ENCODE measurements around the gene SIRPD.

SIRPD gene

DNA sequence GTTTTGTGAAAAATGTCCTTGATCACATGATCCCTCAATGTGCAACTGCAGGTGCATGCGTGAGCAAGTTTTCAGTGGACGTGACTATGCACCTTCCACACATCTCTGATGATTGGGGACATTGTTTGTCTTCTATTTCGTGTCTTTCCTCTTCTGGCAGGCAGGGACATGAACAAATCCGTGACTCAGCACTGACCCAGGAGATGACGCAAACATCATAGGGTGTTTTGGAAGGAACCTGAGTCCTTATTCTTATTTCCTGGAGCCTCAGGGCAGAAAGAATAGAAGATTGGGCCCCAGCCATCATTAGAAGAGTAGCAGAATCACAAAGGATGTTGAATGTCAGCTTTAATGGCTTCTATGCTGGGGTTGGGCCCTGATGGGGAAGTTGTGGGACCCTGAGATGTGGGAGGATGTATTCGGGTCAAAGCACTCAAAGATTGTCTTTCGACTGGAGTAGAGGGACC lies 11.9 kb upstream of the SIRPD start:
- no peaks in the 10 kb centered on the region for H3K36me3 ChIP-seq (ENCODE audit: control insufficient read depth, low read depth, low read length)
- H3K27me3 ChIP-seq (ENCODE audit: control insufficient read depth, insufficient read depth, low read length) = no peaks in the 10 kb centered on the region
- H3K4me1 ChIP-seq (ENCODE audit: control insufficient read depth, low read depth, low read length) = no peaks in the 10 kb centered on the region
- no peaks in the 10 kb centered on the region for H3K9me3 ChIP-seq (ENCODE audit: control insufficient read depth, low read depth, low read length)
- H3K27ac ChIP-seq (ENCODE audit: low read length) = no peak overlapping the region
- no peak overlapping the region for H3K9ac ChIP-seq (ENCODE audit: low read length)
- no peak overlapping the region for H3K4me3 ChIP-seq (ENCODE audit: low read length)

- Histone ChIP-seq H3K9ac (ENCODE audit: low read length) (no peak overlapping the region), H3K27ac (ENCODE audit: low read length) (no peak overlapping the region), H3K4me1 (ENCODE audit: control insufficient read depth, low read depth, low read length) (no peaks in the 10 kb centered on the region), H3K27me3 (ENCODE audit: control insufficient read depth, insufficient read depth, low read length) (no peaks in the 10 kb centered on the region), H3K9me3 (ENCODE audit: control insufficient read depth, low read depth, low read length) (no peaks in the 10 kb centered on the region), H3K4me3 (ENCODE audit: low read length) (no peak overlapping the region), H3K36me3 (ENCODE audit: control insufficient read depth, low read depth, low read length) (no peaks in the 10 kb centered on the region)
These were observed 10.6 kb upstream of the SIRPD start for GRCh38 chr20:1568163-1568490.

GRCh38 chr20:1567392-1568162 lies 10.1 kb upstream of the SIRPD start:
- H3K27ac ChIP-seq (ENCODE audit: low read length) = no peak overlapping the region
- H3K9me3 ChIP-seq (ENCODE audit: control insufficient read depth, low read depth, low read length) = no peaks in the 10 kb centered on the region
- H3K4me1 ChIP-seq (ENCODE audit: control insufficient read depth, low read depth, low read length) = no peaks in the 10 kb centered on the region
- no peak overlapping the region for H3K9ac ChIP-seq (ENCODE audit: low read length)
- H3K4me3 ChIP-seq (ENCODE audit: low read length) = no peak overlapping the region
- H3K27me3 ChIP-seq (ENCODE audit: control insufficient read depth, insufficient read depth, low read length) = no peaks in the 10 kb centered on the region
- H3K36me3 ChIP-seq (ENCODE audit: control insufficient read depth, low read depth, low read length) = no peaks in the 10 kb centered on the region

- no peaks in the 10 kb centered on the region for H3K9me3 ChIP-seq (ENCODE audit: control insufficient read depth, low read depth, low read length)
- no peak overlapping the region for H3K27ac ChIP-seq (ENCODE audit: low read length)
- H3K36me3 ChIP-seq (ENCODE audit: control insufficient read depth, low read depth, low read length) = no peaks in the 10 kb centered on the region
- H3K4me3 ChIP-seq (ENCODE audit: low read length) = no peak overlapping the region
- no peak overlapping the region for H3K9ac ChIP-seq (ENCODE audit: low read length)
- H3K4me1 ChIP-seq (ENCODE audit: control insufficient read depth, low read depth, low read length) = no peaks in the 10 kb centered on the region
- no peaks in the 10 kb centered on the region for H3K27me3 ChIP-seq (ENCODE audit: control insufficient read depth, insufficient read depth, low read length)
These were observed 9.2 kb upstream of the SIRPD start for GRCh38 chr20:1566701-1567100.

DNA sequence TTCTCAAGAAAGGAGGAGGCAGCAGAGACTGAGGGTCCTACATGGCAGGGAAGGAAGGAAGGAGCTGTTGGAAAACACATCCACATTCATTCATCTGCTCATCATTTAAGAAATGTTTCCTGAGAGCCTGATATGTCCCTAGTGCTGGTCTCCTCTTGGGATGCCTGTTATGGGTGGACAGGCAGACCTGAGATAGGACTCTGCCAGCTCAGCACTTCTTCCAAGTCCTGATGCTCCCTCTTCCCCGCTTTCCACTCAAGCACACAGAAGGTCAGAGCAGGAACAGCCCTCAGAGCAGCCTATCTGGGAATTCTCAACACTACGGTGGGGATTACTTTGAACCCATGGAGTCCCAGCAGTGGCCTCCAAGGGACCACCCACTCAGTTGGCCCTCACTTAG lies 8.0 kb upstream of the SIRPD start:
- Histone ChIP-seq H3K9ac (ENCODE audit: low read length) (no peak overlapping the region), H3K27me3 (ENCODE audit: control insufficient read depth, insufficient read depth, low read length) (no peaks in the 10 kb centered on the region), H3K9me3 (ENCODE audit: control insufficient read depth, low read depth, low read length) (no peaks in the 10 kb centered on the region), H3K27ac (ENCODE audit: low read length) (no peak overlapping the region), H3K36me3 (ENCODE audit: control insufficient read depth, low read depth, low read length) (no peaks in the 10 kb centered on the region), H3K4me1 (ENCODE audit: control insufficient read depth, low read depth, low read length) (no peaks in the 10 kb centered on the region), H3K4me3 (ENCODE audit: low read length) (no peak overlapping the region)

DNA sequence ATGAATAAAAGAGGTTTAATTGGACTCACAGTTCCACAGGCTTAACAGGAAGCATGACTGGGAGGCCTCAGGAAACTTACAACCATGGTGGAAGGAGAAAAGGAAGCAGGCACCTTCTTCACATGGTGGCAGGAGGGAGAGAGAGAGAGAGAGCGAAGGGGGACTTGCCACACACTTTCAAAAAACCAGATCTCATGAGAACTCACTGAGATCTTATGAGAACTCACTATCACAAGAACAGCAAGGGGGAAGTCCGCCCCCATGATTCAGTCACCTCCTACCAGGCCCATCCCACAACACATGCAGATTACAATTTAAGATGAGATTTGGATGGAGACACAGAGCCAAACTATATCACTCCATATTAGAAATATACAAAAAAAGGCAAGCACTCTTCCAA lies 6.1 kb upstream of the SIRPD start:
- no peaks in the 10 kb centered on the region for H3K9me3 ChIP-seq (ENCODE audit: control insufficient read depth, low read depth, low read length)
- no peaks in the 10 kb centered on the region for H3K27me3 ChIP-seq (ENCODE audit: control insufficient read depth, insufficient read depth, low read length)
- no peaks in the 10 kb centered on the region for H3K36me3 ChIP-seq (ENCODE audit: control insufficient read depth, low read depth, low read length)
- H3K4me1 ChIP-seq (ENCODE audit: control insufficient read depth, low read depth, low read length) = no peaks in the 10 kb centered on the region
- H3K9ac ChIP-seq (ENCODE audit: low read length) = no peak overlapping the region
- no peak overlapping the region for H3K4me3 ChIP-seq (ENCODE audit: low read length)
- H3K27ac ChIP-seq (ENCODE audit: low read length) = no peak overlapping the region

- no peaks in the 10 kb centered on the region for H3K36me3 ChIP-seq (ENCODE audit: control insufficient read depth, low read depth, low read length)
- no peaks in the 10 kb centered on the region for H3K4me1 ChIP-seq (ENCODE audit: control insufficient read depth, low read depth, low read length)
- no peaks in the 10 kb centered on the region for H3K9me3 ChIP-seq (ENCODE audit: control insufficient read depth, low read depth, low read length)
- no peaks in the 10 kb centered on the region for H3K27me3 ChIP-seq (ENCODE audit: control insufficient read depth, insufficient read depth, low read length)
- no peak overlapping the region for H3K9ac ChIP-seq (ENCODE audit: low read length)
- no peak overlapping the region for H3K4me3 ChIP-seq (ENCODE audit: low read length)
- H3K27ac ChIP-seq (ENCODE audit: low read length) = no peak overlapping the region
These were observed 5.1 kb upstream of the SIRPD start for GRCh38 chr20:1562622-1563021.

GRCh38 chr20:1561350-1561749 lies 3.8 kb upstream of the SIRPD start:
- H3K27ac ChIP-seq (ENCODE audit: low read length) = no peak overlapping the region
- no peak overlapping the region for H3K9ac ChIP-seq (ENCODE audit: low read length)
- H3K27me3 ChIP-seq (ENCODE audit: control insufficient read depth, insufficient read depth, low read length) = no peaks in the 10 kb centered on the region
- H3K4me3 ChIP-seq (ENCODE audit: low read length) = no peak overlapping the region
- no peaks in the 10 kb centered on the region for H3K9me3 ChIP-seq (ENCODE audit: control insufficient read depth, low read depth, low read length)
- H3K4me1 ChIP-seq (ENCODE audit: control insufficient read depth, low read depth, low read length) = no peaks in the 10 kb centered on the region
- H3K36me3 ChIP-seq (ENCODE audit: control insufficient read depth, low read depth, low read length) = no peaks in the 10 kb centered on the region

GRCh38 chr20:1555952-1556351 lies 1.6 kb downstream of the SIRPD start:
- Histone ChIP-seq H3K4me1 (ENCODE audit: control insufficient read depth, low read depth, low read length) (no peaks in the 10 kb centered on the region), H3K36me3 (ENCODE audit: control insufficient read depth, low read depth, low read length) (no peaks in the 10 kb centered on the region), H3K27ac (ENCODE audit: low read length) (no peak overlapping the region), H3K9ac (ENCODE audit: low read length) (no peak overlapping the region), H3K9me3 (ENCODE audit: control insufficient read depth, low read depth, low read length) (no peaks in the 10 kb centered on the region), H3K27me3 (ENCODE audit: control insufficient read depth, insufficient read depth, low read length) (no peaks in the 10 kb centered on the region), H3K4me3 (ENCODE audit: low read length) (no peak overlapping the region)

- H3K36me3 ChIP-seq (ENCODE audit: control insufficient read depth, low read depth, low read length) = no peaks in the 10 kb centered on the region
- no peaks in the 10 kb centered on the region for H3K4me1 ChIP-seq (ENCODE audit: control insufficient read depth, low read depth, low read length)
- H3K9me3 ChIP-seq (ENCODE audit: control insufficient read depth, low read depth, low read length) = no peaks in the 10 kb centered on the region
- H3K9ac ChIP-seq (ENCODE audit: low read length) = no peak overlapping the region
- no peaks in the 10 kb centered on the region for H3K27me3 ChIP-seq (ENCODE audit: control insufficient read depth, insufficient read depth, low read length)
- no peak overlapping the region for H3K4me3 ChIP-seq (ENCODE audit: low read length)
- no peak overlapping the region for H3K27ac ChIP-seq (ENCODE audit: low read length)
These were observed 17.6 kb downstream of the SIRPD start for GRCh38 chr20:1539816-1540419.

DNA sequence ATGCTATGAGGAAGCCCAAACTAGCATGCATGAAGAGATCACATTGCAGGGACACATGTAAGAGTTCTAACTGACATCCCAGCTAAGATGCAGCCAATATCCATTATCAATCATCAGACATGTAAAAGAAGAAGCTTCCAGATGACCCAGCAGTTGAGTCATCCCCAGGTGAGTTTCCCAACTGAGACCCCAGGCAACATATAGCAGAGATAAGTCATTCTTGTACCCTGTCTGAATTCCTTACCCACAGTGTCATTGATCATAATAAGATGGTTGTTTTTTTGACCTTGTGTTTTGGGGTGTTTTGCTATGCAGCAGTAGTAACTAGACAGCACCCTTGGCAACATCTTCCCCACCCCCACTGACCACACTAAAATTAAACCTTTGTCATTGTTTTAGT lies 18.9 kb downstream of the SIRPD start:
- no peak overlapping the region for H3K27ac ChIP-seq (ENCODE audit: low read length)
- no peaks in the 10 kb centered on the region for H3K36me3 ChIP-seq (ENCODE audit: control insufficient read depth, low read depth, low read length)
- H3K27me3 ChIP-seq (ENCODE audit: control insufficient read depth, insufficient read depth, low read length) = no peaks in the 10 kb centered on the region
- H3K9ac ChIP-seq (ENCODE audit: low read length) = no peak overlapping the region
- H3K4me3 ChIP-seq (ENCODE audit: low read length) = no peak overlapping the region
- no peaks in the 10 kb centered on the region for H3K9me3 ChIP-seq (ENCODE audit: control insufficient read depth, low read depth, low read length)
- no peaks in the 10 kb centered on the region for H3K4me1 ChIP-seq (ENCODE audit: control insufficient read depth, low read depth, low read length)

GRCh38 chr20:1537731-1538058 lies 19.8 kb downstream of the SIRPD start:
- Histone ChIP-seq H3K36me3 (ENCODE audit: control insufficient read depth, low read depth, low read length) (no peaks in the 10 kb centered on the region), H3K4me3 (ENCODE audit: low read length) (no peak overlapping the region), H3K27ac (ENCODE audit: low read length) (no peak overlapping the region), H3K9ac (ENCODE audit: low read length) (no peak overlapping the region), H3K4me1 (ENCODE audit: control insufficient read depth, low read depth, low read length) (no peaks in the 10 kb centered on the region), H3K27me3 (ENCODE audit: control insufficient read depth, insufficient read depth, low read length) (no peaks in the 10 kb centered on the region), H3K9me3 (ENCODE audit: control insufficient read depth, low read depth, low read length) (no peaks in the 10 kb centered on the region)

Measured in iPS-18a (cell line).